OCI-LY1 (cell line): ENCODE data around the gene XYLT1.

Source experiments
- EZH2 ChIP-seq: fragments of 200-600 bp; sonication (generic), shearing (Covaris generic); IDR thresholded peaks from 2 replicates; pipeline ENCODE4 v1.8.0; 2017; ENCODE audit warnings: borderline replicate concordance, mixed run types, mild to moderate bottlenecking, antibody characterized with exemption, low read length, moderate library complexity, mixed read lengths
- TF ChIP-seq, protein P1 (sequence below): fragments of 200-600 bp; sonication (generic), shearing (Covaris generic); IDR thresholded peaks from 2 replicates; pipeline ENCODE4 v1.5.1; 2017; ENCODE audit warnings: mild to moderate bottlenecking, antibody characterized with exemption, low read length, moderate library complexity, mixed read lengths

DNA sequence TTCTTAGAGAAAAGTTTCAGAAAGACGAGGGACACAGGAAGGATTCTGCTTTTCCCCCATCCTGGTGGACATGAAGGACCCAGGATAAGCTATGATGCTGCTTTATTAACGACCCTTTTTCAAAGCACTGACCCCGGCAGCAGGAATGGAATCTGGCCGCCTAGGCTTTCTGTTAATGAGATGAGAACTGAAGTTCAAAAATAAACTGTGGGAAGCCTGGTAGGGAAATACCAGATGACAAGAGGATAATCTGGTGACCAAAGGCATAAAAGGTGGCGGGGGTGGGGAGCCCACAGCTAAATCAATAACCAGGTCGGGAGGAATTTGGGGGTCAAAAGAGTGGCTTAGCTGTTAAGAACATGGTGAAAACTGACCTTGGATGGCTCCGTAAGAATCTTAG is 171.0 kb downstream of the XYLT1 start:
- no peak for TF ChIP-seq EZH2
- TF ChIP-seq, protein P1, sequence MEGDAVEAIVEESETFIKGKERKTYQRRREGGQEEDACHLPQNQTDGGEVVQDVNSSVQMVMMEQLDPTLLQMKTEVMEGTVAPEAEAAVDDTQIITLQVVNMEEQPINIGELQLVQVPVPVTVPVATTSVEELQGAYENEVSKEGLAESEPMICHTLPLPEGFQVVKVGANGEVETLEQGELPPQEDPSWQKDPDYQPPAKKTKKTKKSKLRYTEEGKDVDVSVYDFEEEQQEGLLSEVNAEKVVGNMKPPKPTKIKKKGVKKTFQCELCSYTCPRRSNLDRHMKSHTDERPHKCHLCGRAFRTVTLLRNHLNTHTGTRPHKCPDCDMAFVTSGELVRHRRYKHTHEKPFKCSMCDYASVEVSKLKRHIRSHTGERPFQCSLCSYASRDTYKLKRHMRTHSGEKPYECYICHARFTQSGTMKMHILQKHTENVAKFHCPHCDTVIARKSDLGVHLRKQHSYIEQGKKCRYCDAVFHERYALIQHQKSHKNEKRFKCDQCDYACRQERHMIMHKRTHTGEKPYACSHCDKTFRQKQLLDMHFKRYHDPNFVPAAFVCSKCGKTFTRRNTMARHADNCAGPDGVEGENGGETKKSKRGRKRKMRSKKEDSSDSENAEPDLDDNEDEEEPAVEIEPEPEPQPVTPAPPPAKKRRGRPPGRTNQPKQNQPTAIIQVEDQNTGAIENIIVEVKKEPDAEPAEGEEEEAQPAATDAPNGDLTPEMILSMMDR: no peak
